Hepatocyte (in vitro differentiated cells): ENCODE measurements around the gene TCERG1.

Experiments
- EZH2 ChIP-seq: fragments of 200-600 bp; sonication (generic); IDR thresholded peaks from 2 replicates; pipeline ENCODE4 v1.6.1; 2016; ENCODE audit warnings: antibody characterized with exemption, mild to moderate bottlenecking, borderline replicate concordance
- EZH2phosphoT487 ChIP-seq: fragments of 200-600 bp; sonication (generic); IDR thresholded peaks from one replicate; pipeline ENCODE4 v1.6.1; 2018; ENCODE audit warnings: antibody characterized with exemption, mild to moderate bottlenecking, low read depth, moderate library complexity; ENCODE audit not compliant: unreplicated experiment, severe bottlenecking
- TF ChIP-seq, protein P1 (sequence below): fragments of 200-600 bp; sonication (generic); IDR thresholded peaks from 2 replicates; pipeline ENCODE4 v1.5.1; 2016; ENCODE audit warnings: antibody characterized with exemption, mild to moderate bottlenecking; ENCODE audit not compliant: poor library complexity

DNA sequence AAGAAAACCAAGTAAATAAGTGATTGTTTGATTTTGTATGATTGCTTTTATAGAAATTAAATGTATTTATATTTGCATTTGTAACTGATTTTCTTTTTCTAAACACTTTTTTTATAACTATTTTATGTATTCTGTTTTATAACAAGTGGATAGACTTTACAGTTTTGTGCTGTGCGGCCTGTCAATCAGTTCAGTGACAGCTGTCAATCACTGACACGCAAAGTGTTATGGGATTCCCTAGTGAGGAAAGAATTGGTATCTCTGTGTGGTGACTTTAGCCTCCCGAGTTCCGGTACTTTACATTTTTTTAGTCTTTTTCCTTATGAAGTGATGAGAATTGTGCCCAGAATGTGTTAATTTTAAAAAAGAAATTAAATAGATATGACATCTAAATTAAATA, 52.5 kb downstream of the TCERG1 start:
- TF ChIP-seq, protein P1, sequence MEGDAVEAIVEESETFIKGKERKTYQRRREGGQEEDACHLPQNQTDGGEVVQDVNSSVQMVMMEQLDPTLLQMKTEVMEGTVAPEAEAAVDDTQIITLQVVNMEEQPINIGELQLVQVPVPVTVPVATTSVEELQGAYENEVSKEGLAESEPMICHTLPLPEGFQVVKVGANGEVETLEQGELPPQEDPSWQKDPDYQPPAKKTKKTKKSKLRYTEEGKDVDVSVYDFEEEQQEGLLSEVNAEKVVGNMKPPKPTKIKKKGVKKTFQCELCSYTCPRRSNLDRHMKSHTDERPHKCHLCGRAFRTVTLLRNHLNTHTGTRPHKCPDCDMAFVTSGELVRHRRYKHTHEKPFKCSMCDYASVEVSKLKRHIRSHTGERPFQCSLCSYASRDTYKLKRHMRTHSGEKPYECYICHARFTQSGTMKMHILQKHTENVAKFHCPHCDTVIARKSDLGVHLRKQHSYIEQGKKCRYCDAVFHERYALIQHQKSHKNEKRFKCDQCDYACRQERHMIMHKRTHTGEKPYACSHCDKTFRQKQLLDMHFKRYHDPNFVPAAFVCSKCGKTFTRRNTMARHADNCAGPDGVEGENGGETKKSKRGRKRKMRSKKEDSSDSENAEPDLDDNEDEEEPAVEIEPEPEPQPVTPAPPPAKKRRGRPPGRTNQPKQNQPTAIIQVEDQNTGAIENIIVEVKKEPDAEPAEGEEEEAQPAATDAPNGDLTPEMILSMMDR = no peak
- TF ChIP-seq EZH2phosphoT487 (no peak), EZH2 (no peak)
